Measurements from ENCODE around the gene TBCD. TPM values are rescaled to one million over a fixed set of nuclear protein-coding genes. Genes with fewer than 3 reads are reported as not detected.
A peak's percentile ranks its signal among the peaks of the same experiment; 100 is the strongest.

Gene TBCD
- total and polyA plus RNA-seq, 2 donors (not counting 1 experiment from before 2014, with no cell fraction given): 22.1 to 36.7 TPM

DNA sequence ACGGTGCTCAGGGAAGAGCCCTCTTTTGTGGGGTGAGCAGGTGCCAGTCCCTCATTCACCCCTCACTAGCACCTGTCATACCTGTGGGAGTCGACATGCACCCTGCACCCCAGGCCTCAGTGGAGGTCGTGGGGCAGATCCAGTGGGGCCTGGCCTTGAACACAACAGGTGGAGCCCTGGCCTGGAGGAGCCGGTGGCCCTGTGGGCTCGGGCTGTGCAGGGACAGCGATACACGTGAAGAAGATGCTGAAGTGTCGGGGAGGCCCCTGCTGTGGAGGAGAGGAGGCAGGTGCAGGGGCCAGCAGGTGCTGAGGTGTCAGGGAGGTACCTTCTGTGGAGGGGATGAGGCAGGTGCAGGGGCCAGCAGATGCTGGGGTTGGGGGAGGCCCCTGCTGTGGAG, 56.1 kb downstream of the TBCD start:
- H3K79me2 ChIP-seq (ENCODE audit: control insufficient read depth, insufficient read depth, low read length): no peaks in the 10 kb centered on the region
- no peak overlapping the region for H2AFZ ChIP-seq (ENCODE audit: low read length)
- H3K27me3 ChIP-seq (ENCODE audit: control insufficient read depth, insufficient read depth, low read length): no peaks in the 10 kb centered on the region
- H4K20me1 ChIP-seq (ENCODE audit: control insufficient read depth, extremely low read depth, insufficient read depth, low read length): no peaks in the 10 kb centered on the region
- H3K4me1 ChIP-seq (ENCODE audit: control insufficient read depth, extremely low read depth, insufficient read depth, low read length): peaks cover 5% of the 10 kb centered on the region
- H3K9ac ChIP-seq (ENCODE audit: insufficient read depth, low read length): no peak overlapping the region
- H3K9me3 ChIP-seq (ENCODE audit: control insufficient read depth, insufficient read depth, low read depth, low read length): no peaks in the 10 kb centered on the region
- TF ChIP-seq, protein P1, sequence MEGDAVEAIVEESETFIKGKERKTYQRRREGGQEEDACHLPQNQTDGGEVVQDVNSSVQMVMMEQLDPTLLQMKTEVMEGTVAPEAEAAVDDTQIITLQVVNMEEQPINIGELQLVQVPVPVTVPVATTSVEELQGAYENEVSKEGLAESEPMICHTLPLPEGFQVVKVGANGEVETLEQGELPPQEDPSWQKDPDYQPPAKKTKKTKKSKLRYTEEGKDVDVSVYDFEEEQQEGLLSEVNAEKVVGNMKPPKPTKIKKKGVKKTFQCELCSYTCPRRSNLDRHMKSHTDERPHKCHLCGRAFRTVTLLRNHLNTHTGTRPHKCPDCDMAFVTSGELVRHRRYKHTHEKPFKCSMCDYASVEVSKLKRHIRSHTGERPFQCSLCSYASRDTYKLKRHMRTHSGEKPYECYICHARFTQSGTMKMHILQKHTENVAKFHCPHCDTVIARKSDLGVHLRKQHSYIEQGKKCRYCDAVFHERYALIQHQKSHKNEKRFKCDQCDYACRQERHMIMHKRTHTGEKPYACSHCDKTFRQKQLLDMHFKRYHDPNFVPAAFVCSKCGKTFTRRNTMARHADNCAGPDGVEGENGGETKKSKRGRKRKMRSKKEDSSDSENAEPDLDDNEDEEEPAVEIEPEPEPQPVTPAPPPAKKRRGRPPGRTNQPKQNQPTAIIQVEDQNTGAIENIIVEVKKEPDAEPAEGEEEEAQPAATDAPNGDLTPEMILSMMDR (conservative IDR thresholded peaks at IDR 0.05 in 1 of 2, IDR thresholded peaks at IDR 0.05 in 1 of 2; ENCODE audit: low read depth in 1 of 2, low read length in 2 of 2): no peak
- TF ChIP-seq EZH2 (IDR thresholded peaks at IDR 0.05; ENCODE audit: low read length, missing control alignments): no peak
- H3K4me2 ChIP-seq (ENCODE audit: extremely low read depth, insufficient read depth, low read length): no peak overlapping the region
- no peak for DNase-seq (ENCODE audit: low read depth in 2 of 2)
- no peak overlapping the region for H3K4me3 ChIP-seq (replicated peaks in 1 of 4; ENCODE audit: control extremely low read depth in 1 of 4, insufficient read depth in 1 of 4, low read depth in 3 of 4, low read length in 4 of 4)
- H3K36me3 ChIP-seq (ENCODE audit: control insufficient read depth, insufficient read depth, low read length): peaks cover 9% of the 10 kb centered on the region
- H3K27ac ChIP-seq (ENCODE audit: insufficient read depth, low read length): no peak overlapping the region

- DNase-seq (ENCODE audit: low read depth in 2 of 2): peak in 1 of 2 donors; percentile 48
- Histone ChIP-seq H3K9ac (ENCODE audit: insufficient read depth, low read length) (no peak overlapping the region), H2AFZ (ENCODE audit: low read length) (no peak overlapping the region), H3K27me3 (ENCODE audit: control insufficient read depth, insufficient read depth, low read length) (no peaks in the 10 kb centered on the region), H3K79me2 (ENCODE audit: control insufficient read depth, insufficient read depth, low read length) (no peaks in the 10 kb centered on the region), H3K4me3 (replicated peaks in 1 of 4; ENCODE audit: control extremely low read depth in 1 of 4, insufficient read depth in 1 of 4, low read depth in 3 of 4, low read length in 4 of 4) (no peak overlapping the region), H3K27ac (ENCODE audit: insufficient read depth, low read length) (no peak overlapping the region), H3K9me3 (ENCODE audit: control insufficient read depth, insufficient read depth, low read depth, low read length) (no peaks in the 10 kb centered on the region), H3K4me1 (ENCODE audit: control insufficient read depth, extremely low read depth, insufficient read depth, low read length) (peaks cover 5% of the 10 kb centered on the region), H3K36me3 (ENCODE audit: control insufficient read depth, insufficient read depth, low read length) (peaks cover 9% of the 10 kb centered on the region), H3K4me2 (ENCODE audit: extremely low read depth, insufficient read depth, low read length) (no peak overlapping the region), H4K20me1 (ENCODE audit: control insufficient read depth, extremely low read depth, insufficient read depth, low read length) (no peaks in the 10 kb centered on the region)
- TF ChIP-seq EZH2 (IDR thresholded peaks at IDR 0.05; ENCODE audit: low read length, missing control alignments): no peak
- TF ChIP-seq, protein P1 (conservative IDR thresholded peaks at IDR 0.05 in 1 of 2, IDR thresholded peaks at IDR 0.05 in 1 of 2; ENCODE audit: low read depth in 1 of 2, low read length in 2 of 2): no peak
Measured at GRCh38 chr17:82808921-82809905, 57.3 kb downstream of the TBCD start.

- no peak for DNase-seq (ENCODE audit: low read depth in 2 of 2)
- Histone ChIP-seq H3K4me3 (replicated peaks in 1 of 4; ENCODE audit: control extremely low read depth in 1 of 4, insufficient read depth in 1 of 4, low read depth in 3 of 4, low read length in 4 of 4) (no peak overlapping the region), H2AFZ (ENCODE audit: low read length) (no peak overlapping the region)
Measured at GRCh38 chr17:82810644-82811430, 59.0 kb downstream of the TBCD start.

More at GRCh38 chr17:82810644-82811430, 59.0 kb downstream of the TBCD start:
- Histone ChIP-seq H3K9me3 (ENCODE audit: control insufficient read depth, insufficient read depth, low read depth, low read length) (no peaks in the 10 kb centered on the region), H4K20me1 (ENCODE audit: control insufficient read depth, extremely low read depth, insufficient read depth, low read length) (no peaks in the 10 kb centered on the region), H3K27ac (ENCODE audit: insufficient read depth, low read length) (no peak overlapping the region), H3K36me3 (ENCODE audit: control insufficient read depth, insufficient read depth, low read length) (peaks cover 9% of the 10 kb centered on the region), H3K27me3 (ENCODE audit: control insufficient read depth, insufficient read depth, low read length) (no peaks in the 10 kb centered on the region), H3K4me2 (ENCODE audit: extremely low read depth, insufficient read depth, low read length) (no peak overlapping the region), H3K79me2 (ENCODE audit: control insufficient read depth, insufficient read depth, low read length) (no peaks in the 10 kb centered on the region), H3K4me1 (ENCODE audit: control insufficient read depth, extremely low read depth, insufficient read depth, low read length) (no peaks in the 10 kb centered on the region), H3K9ac (ENCODE audit: insufficient read depth, low read length) (no peak overlapping the region)
- no peak for TF ChIP-seq EZH2 (IDR thresholded peaks at IDR 0.05; ENCODE audit: low read length, missing control alignments)
- TF ChIP-seq, protein P1 (conservative IDR thresholded peaks at IDR 0.05 in 1 of 2, IDR thresholded peaks at IDR 0.05 in 1 of 2; ENCODE audit: low read depth in 1 of 2, low read length in 2 of 2): no peak

Measured in fibroblast of lung (primary cell).